GM19395 (cell line): ENCODE data around the gene PLEK2.
"Not testable (repeated sequence)": the region's sequence is repeated elsewhere in the genome, so short reads cannot be mapped to it uniquely, and the experiment has no call there.

Experiments used
- ATAC-seq: cut with Tn5 transposase; IDR thresholded peaks from one replicate; pipeline ENCODE4 v1.9.1; 2021; ENCODE audit warnings: mild to moderate bottlenecking, moderate library complexity; ENCODE audit not compliant: unreplicated experiment

The PLEK2 gene

GRCh38 chr14:67429510-67430205, 17.7 kb upstream of the PLEK2 start:
- ATAC-seq: no peak

GRCh38 chr14:67428501-67429031, 16.6 kb upstream of the PLEK2 start:
- ATAC-seq: no peak

GRCh38 chr14:67426983-67427606, 15.1 kb upstream of the PLEK2 start:
- no peak for ATAC-seq

GRCh38 chr14:67426161-67426560, 14.2 kb upstream of the PLEK2 start:
- ATAC-seq: no peak

GRCh38 chr14:67425608-67426007, 13.6 kb upstream of the PLEK2 start:
- ATAC-seq: no peak

- ATAC-seq: no peak
These were observed 12.6 kb upstream of the PLEK2 start for GRCh38 chr14:67424539-67424938.

- no peak for ATAC-seq
These were observed 11.5 kb upstream of the PLEK2 start for GRCh38 chr14:67423424-67423823.

GRCh38 chr14:67421356-67422224, 9.6 kb upstream of the PLEK2 start:
- no peak for ATAC-seq

- no peak for ATAC-seq
These were observed 8.3 kb upstream of the PLEK2 start for GRCh38 chr14:67420102-67420739.

- no peak for ATAC-seq
These were observed 6.6 kb upstream of the PLEK2 start for GRCh38 chr14:67418401-67419191.

- ATAC-seq: no peak
These were observed 5.7 kb upstream of the PLEK2 start for GRCh38 chr14:67417633-67418032.

- no peak for ATAC-seq
These were observed 4.8 kb upstream of the PLEK2 start for GRCh38 chr14:67416810-67417209.

GRCh38 chr14:67416085-67416484, 4.1 kb upstream of the PLEK2 start:
- ATAC-seq: no peak

- ATAC-seq: not testable (repeated sequence)
These were observed 3.6 kb upstream of the PLEK2 start for GRCh38 chr14:67415610-67416009.

- ATAC-seq: no peak
These were observed 2.1 kb upstream of the PLEK2 start for GRCh38 chr14:67413806-67414769.

GRCh38 chr14:67411370-67411769, 595 bp downstream of the PLEK2 start:
- ATAC-seq: no peak

GRCh38 chr14:67410313-67410712, 1.7 kb downstream of the PLEK2 start:
- ATAC-seq: no peak

- ATAC-seq: no peak
These were observed 2.5 kb downstream of the PLEK2 start for GRCh38 chr14:67409461-67409860.
